H1 (cell line): Measurements from ENCODE around the gene NMRK2. TPM values are rescaled to one million over a fixed set of nuclear protein-coding genes. Genes with fewer than 3 reads are reported as not detected.

Source experiments
- CTCF ChIA-PET: fragments of 300-600 bp; sonication (Branson Sonifier 250); formaldehyde crosslinking; loops from one replicate; lab custom pipeline; 2021; ENCODE audit not compliant: partially characterized antibody; lab: Charles Lee
- POLR2A ChIA-PET: fragments of 300-600 bp; sonication (Branson Sonifier 250); formaldehyde crosslinking; loops from one replicate; lab custom pipeline; 2021; ENCODE audit warnings: inconsistent platforms; ENCODE audit not compliant: partially characterized antibody; lab: Charles Lee
- DNase-seq, 2 experiments: peaks; one replicate each; pipeline versions ENCODE4 v3.0.0 to v3.0.0-alpha.2; 2010 to 2022; ENCODE audit warnings: low spot score in 2 of 2, low read depth in 1 of 2, mixed read lengths in 1 of 2
- FAIRE-seq: peaks from 2 replicates; lab custom pipeline; 2011; peaks lifted over from hg19 to GRCh38; lab: Jason Lieb, UNC
- H2AFZ ChIP-seq: 2 replicates; pipeline ENCODE4 v1.8.1; 2012; ENCODE audit warnings: low read length, inconsistent platforms
- H2AK5ac ChIP-seq: 2 replicates; pipeline ENCODE4 v1.6.1; 2013; ENCODE audit warnings: low read depth, low read length
- H2BK120ac ChIP-seq: replicated peaks from 2 replicates; pipeline ENCODE3; 2013; ENCODE audit warnings: low read depth, low read length, inconsistent platforms
- H2BK12ac ChIP-seq: 2 replicates; pipeline ENCODE4 v1.6.1; 2013; ENCODE audit warnings: low read depth, low read length
- H2BK15ac ChIP-seq: 2 replicates; pipeline ENCODE4 v1.6.1; 2013; ENCODE audit warnings: low read length
- H2BK20ac ChIP-seq: 2 replicates; pipeline ENCODE4 v1.6.1; 2013; ENCODE audit warnings: low read length
- H2BK5ac ChIP-seq: 2 replicates; pipeline ENCODE4 v1.6.1; 2013; ENCODE audit warnings: low read depth, low read length
- H3K14ac ChIP-seq: 2 replicates; pipeline ENCODE4 v1.6.1; 2013; ENCODE audit warnings: inconsistent platforms; ENCODE audit not compliant: insufficient read length
- H3K18ac ChIP-seq: 2 replicates; pipeline ENCODE4 v1.6.1; 2013; ENCODE audit warnings: low read length; ENCODE audit errors: extremely low read depth
- H3K23ac ChIP-seq: 2 replicates; pipeline ENCODE4 v1.6.1; 2013; ENCODE audit warnings: inconsistent platforms; ENCODE audit not compliant: insufficient read length
- H3K23me2 ChIP-seq: 2 replicates; pipeline ENCODE4 v1.6.1; 2013; ENCODE audit warnings: low read depth, low read length
- H3K27ac ChIP-seq: 2 replicates; pipeline ENCODE4 v1.6.1; 2011; ENCODE audit warnings: low read depth, low read length, inconsistent platforms
- H3K27me3 ChIP-seq, 4 experiments: replicated peaks in 1 of 4; 1 replicate in 1 of 4; 2 replicates in 3 of 4; pipeline versions ENCODE4 v1.6.1 to v1.8.1; 2011 to 2013; ENCODE audit warnings: low read length in 3 of 4, mild to moderate bottlenecking in 3 of 4, inconsistent platforms in 2 of 4, mixed read lengths in 2 of 4, moderate library complexity in 1 of 4; ENCODE audit not compliant: control insufficient read depth in 3 of 4, insufficient read depth in 3 of 4; ENCODE audit errors: extremely low read depth in 1 of 4
- H3K36me3 ChIP-seq, 4 experiments: 2 replicates each; pipeline versions ENCODE4 v1.6.1 to v1.8.1; 2011 to 2013; ENCODE audit warnings: mild to moderate bottlenecking in 4 of 4, low read length in 3 of 4, moderate library complexity in 2 of 4, control low read depth in 1 of 4, inconsistent platforms in 1 of 4; ENCODE audit not compliant: insufficient read depth in 4 of 4, control insufficient read depth in 2 of 4
- H3K4ac ChIP-seq: replicated peaks from 2 replicates; pipeline ENCODE3; 2013; ENCODE audit warnings: low read length, low read depth, mixed read lengths, inconsistent platforms; ENCODE audit not compliant: insufficient read length
- H3K4me1 ChIP-seq, 4 experiments: replicated peaks in 1 of 4; 1 replicate in 1 of 4; 2 replicates in 3 of 4; pipeline versions ENCODE4 v1.6.1 to v1.8.1; 2011 to 2013; ENCODE audit warnings: low read length in 3 of 4, inconsistent platforms in 2 of 4, mixed read lengths in 1 of 4; ENCODE audit not compliant: insufficient read depth in 4 of 4, control insufficient read depth in 3 of 4
- H3K4me2 ChIP-seq, 2 experiments: 2 replicates each; pipeline versions ENCODE4 v1.6.1 to v1.8.1; 2011 to 2013; ENCODE audit warnings: low read depth in 2 of 2, low read length in 2 of 2, control low read depth in 1 of 2, inconsistent platforms in 1 of 2, mild to moderate bottlenecking in 1 of 2; ENCODE audit not compliant: insufficient read depth in 1 of 2
- H3K4me3 ChIP-seq, 4 experiments: fragments of 200-600, 300-600 bp in 1 of 4; sonication (generic), shearing (Covaris generic), sonication (Bioruptor Twin) in 1 of 4; 2 replicates each; pipeline versions ENCODE4 v1.5.1 to v1.8.1; 2011 to 2016; ENCODE audit warnings: low read length in 4 of 4, low read depth in 3 of 4, control low read depth in 2 of 4, inconsistent platforms in 2 of 4, mild to moderate bottlenecking in 2 of 4, mixed read lengths in 1 of 4, moderate library complexity in 1 of 4; ENCODE audit not compliant: insufficient read depth in 2 of 4; ENCODE audit errors: extremely low read depth in 1 of 4
- H3K56ac ChIP-seq: replicated peaks from 2 replicates; pipeline ENCODE3; 2013; ENCODE audit warnings: low read depth, mild to moderate bottlenecking, mixed read lengths, low read length, inconsistent platforms; ENCODE audit not compliant: insufficient read length
- H3K79me1 ChIP-seq: 2 replicates; pipeline ENCODE4 v1.6.1; 2013; ENCODE audit warnings: low read depth, low read length, control low read depth
- H3K79me2 ChIP-seq, 2 experiments: 2 replicates each; pipeline versions ENCODE4 v1.6.1 to v1.8.1; 2012 to 2013; ENCODE audit warnings: low read length in 2 of 2, mild to moderate bottlenecking in 2 of 2, inconsistent platforms in 1 of 2; ENCODE audit not compliant: insufficient read depth in 2 of 2, control insufficient read depth in 1 of 2
- H3K9ac ChIP-seq, 4 experiments: replicated peaks in 1 of 4; 1 replicate in 1 of 4; 2 replicates in 3 of 4; pipeline versions ENCODE4 v1.6.1 to v1.8.1; 2011 to 2013; ENCODE audit warnings: low read depth in 3 of 4, low read length in 3 of 4, control low read depth in 2 of 4, mild to moderate bottlenecking in 2 of 4, moderate library complexity in 2 of 4, inconsistent platforms in 1 of 4; ENCODE audit errors: extremely low read depth in 1 of 4
- H3K9me3 ChIP-seq, 2 experiments: 2 replicates each; pipeline versions ENCODE4 v1.6.1 to v1.8.1; 2012 to 2013; ENCODE audit warnings: mild to moderate bottlenecking in 2 of 2, moderate library complexity in 2 of 2, control low read depth in 1 of 2, inconsistent platforms in 1 of 2, low read depth in 1 of 2, low read length in 1 of 2, mixed read lengths in 1 of 2; ENCODE audit not compliant: insufficient read depth in 2 of 2
- H4K20me1 ChIP-seq, 2 experiments: replicated peaks in 1 of 2; 2 replicates each; pipeline versions ENCODE3 to v1.8.1; 2011 to 2013; ENCODE audit warnings: inconsistent platforms in 2 of 2, low read length in 2 of 2, mild to moderate bottlenecking in 1 of 2; ENCODE audit not compliant: insufficient read depth in 2 of 2, control insufficient read depth in 1 of 2
- H4K5ac ChIP-seq: 2 replicates; pipeline ENCODE4 v1.6.1; 2013; ENCODE audit warnings: low read length, low read depth, mixed read lengths, inconsistent platforms; ENCODE audit not compliant: insufficient read length
- H4K8ac ChIP-seq: 2 replicates; pipeline ENCODE4 v1.8.0; 2013; ENCODE audit warnings: mild to moderate bottlenecking, moderate library complexity, low read length, inconsistent platforms; ENCODE audit not compliant: insufficient read depth; ENCODE audit errors: extremely low read depth
- H4K91ac ChIP-seq: replicated peaks from 2 replicates; pipeline ENCODE3; 2013; ENCODE audit warnings: low read length, mixed read lengths, inconsistent platforms; ENCODE audit not compliant: insufficient read length
- FOSL1 ChIP-seq: IDR thresholded peaks from 2 replicates; pipeline ENCODE4 v1.6.1; 2011; ENCODE audit warnings: mild to moderate bottlenecking, low read depth, low read length, moderate library complexity; ENCODE audit not compliant: insufficient read depth
- HDAC2 ChIP-seq, 2 experiments: fragments of 300-600 bp in 1 of 2; sonication (generic) in 1 of 2; IDR thresholded peaks; 2 replicates each; pipeline ENCODE4 v1.6.1; 2011 to 2012; ENCODE audit warnings: low read depth in 2 of 2, low read length in 2 of 2, mild to moderate bottlenecking in 2 of 2, moderate library complexity in 2 of 2, borderline replicate concordance in 1 of 2, inconsistent platforms in 1 of 2
- POLR2AphosphoS5 ChIP-seq: IDR thresholded peaks from 2 replicates; pipeline ENCODE4 v1.6.1; 2011; ENCODE audit warnings: low read depth, low read length
- POU5F1 ChIP-seq: IDR thresholded peaks from 2 replicates; pipeline ENCODE4 v1.6.1; 2011; ENCODE audit warnings: low read depth, mild to moderate bottlenecking, low read length, moderate library complexity
- SP4 ChIP-seq: IDR thresholded peaks from 2 replicates; pipeline ENCODE4 v1.6.1; 2012; ENCODE audit warnings: low read length, inconsistent platforms
- TCF12 ChIP-seq: IDR thresholded peaks from 2 replicates; pipeline ENCODE4 v1.6.1; 2011; ENCODE audit warnings: low read depth, mild to moderate bottlenecking, low read length
- WGBS, 2 experiments: shearing (Covaris generic) in 1 of 2; methylation state at CpG; one replicate each; pipeline versions ENCODE4 v1.1.6 to v1.1.7; 2013 to 2015; ENCODE audit warnings: low lambda C conversion rate in 2 of 2, mixed read lengths in 2 of 2, inconsistent platforms in 1 of 2, low coverage in 1 of 2, missing lambda C conversion rate in 1 of 2; ENCODE audit not compliant: insufficient replicate concordance in 2 of 2, insufficient coverage in 1 of 2, insufficient read length in 1 of 2; ENCODE audit errors: extremely low coverage in 1 of 2, missing lambda C conversion rate in 1 of 2; 5-methylcytosine and 5-hydroxymethylcytosine counted together
- polyA plus RNA-seq, 7 experiments: library from polyadenylated mRNA; depleted of rRNA in 3 of 7; stranded (reverse) in 5 of 7; unstranded in 2 of 7; fragments of >200 nt in 5 of 7; fragments of 200-250 nt in 2 of 7; gene quantifications; 1 replicate in 5 of 7; 2 replicates in 1 of 7; 4 replicates in 1 of 7; pipeline versions ENCODE4 v1.2.1 to v1.2.3, GENCODE V29; 2011 to 2013; ENCODE audit warnings: missing spikeins in 2 of 7, mixed read lengths in 2 of 7
- total RNA-seq: library from RNA; stranded (reverse); fragmentation: NEBNext Ultra II Directional; extraction: Animal tissue kit (Norgen Biotek cat#: 25700); gene quantifications from 2 replicates; pipeline ENCODE4 v1.2.1, GENCODE V29; 2021

NMRK2 gene
- total and polyA plus RNA-seq, 2 of the 8 experiments (the other 6 are each of a cell fraction or from before 2014, with no cell fraction given): 87.4 to 206 TPM

DNA sequence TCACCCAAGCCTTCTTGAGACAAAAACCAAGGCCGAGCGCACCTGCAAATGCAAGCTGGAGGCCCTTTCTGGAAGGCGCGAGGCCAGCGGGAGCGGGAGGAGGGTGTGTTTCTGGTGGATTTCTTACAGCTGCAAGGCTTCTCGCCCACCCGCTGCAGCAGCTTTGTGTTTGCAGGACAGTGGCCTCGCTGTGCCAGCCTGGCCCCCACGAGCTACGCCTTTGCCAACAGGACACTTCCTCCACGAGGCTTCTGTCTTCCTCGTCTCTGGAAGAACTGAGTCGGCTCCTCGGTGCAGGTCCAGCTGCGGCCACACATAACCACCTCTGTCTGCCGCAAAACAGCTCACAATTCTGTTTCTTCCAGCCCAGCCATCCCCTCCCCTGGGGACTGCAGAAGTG, 42.3 kb upstream of the NMRK2 start:
- POLR2A ChIA-PET: interaction anchor here (0.6 to 1.9 kb wide), 8 partner anchors 10 to 453 kb away, joined by 3 to 4 read pairs (median 3); partner anchors contain the start of gene EEF2
- Histone ChIP-seq H2BK5ac (no peak overlapping the region), H2BK20ac (no peak overlapping the region), H3K4ac (no peak overlapping the region), H4K91ac (no peak overlapping the region), H4K20me1 (peaks cover 0 to 2% of the 10 kb centered on the region in 2 experiments), H2AFZ (no peak overlapping the region), H3K9ac (no peak overlapping the region), H3K4me2 (no peak overlapping the region), H4K5ac (no peak overlapping the region), H3K4me1 (no peaks in the 10 kb centered on the region), H4K8ac (no peak overlapping the region; the same call in 1 of the 2 replicates), H2BK15ac (no peak overlapping the region), H3K23me2 (no peaks in the 10 kb centered on the region), H3K27ac (no peak overlapping the region), H3K79me2 (no peaks in the 10 kb centered on the region), H3K56ac (no peak overlapping the region), H3K9me3 (no peaks in the 10 kb centered on the region), H3K36me3 (peaks cover 2 to 13% (median 4%) of the 10 kb centered on the region in 4 experiments; a peak in 4 of 8 replicates), H3K4me3 (no peak overlapping the region), H2BK12ac (no peak overlapping the region), H3K79me1 (no peaks in the 10 kb centered on the region), H3K14ac (no peak overlapping the region), H3K27me3 (no peaks in the 10 kb centered on the region), H3K18ac (no peak overlapping the region), H2BK120ac (no peak overlapping the region), H3K23ac (no peak overlapping the region), H2AK5ac (no peak overlapping the region)
- WGBS, 2 experiments: 97% methylated on average over 17 of the region's 17 CpGs; no CpG with 5 or more reads in 1 of the 2 experiments
- CTCF ChIA-PET: interaction anchor here (1.2 kb wide), 1 partner anchor 27 kb away, joined by 4 read pairs; no protein-coding TSS in a partner anchor
- TF ChIP-seq POU5F1 (no peak), HDAC2 (IDR thresholded peaks at IDR 0.05; ENCODE audit: borderline replicate concordance in 1 of 2, low read depth in 2 of 2, low read length in 2 of 2) (no peak), TCF12 (no peak), POLR2AphosphoS5 (no peak), FOSL1 (no peak), SP4 (no peak)
- no peak for DNase-seq
- no peak for FAIRE-seq
